NT2/D1 (cell line): ENCODE results near the gene TUT4.

Source experiments
- SUZ12 ChIP-seq: IDR thresholded peaks from 2 replicates; pipeline ENCODE4 v1.6.1; 2011; ENCODE audit not compliant: insufficient read length, insufficient read depth; ENCODE audit errors: extremely low read depth
- YY1 ChIP-seq: IDR thresholded peaks from 2 replicates; pipeline ENCODE4 v1.6.1; 2011; ENCODE audit not compliant: insufficient read length, insufficient read depth
- ZNF274 ChIP-seq: IDR thresholded peaks from 2 replicates; pipeline ENCODE4 v1.6.1; 2011; ENCODE audit warnings: mild to moderate bottlenecking, low read depth, low read length

- no peak for TF ChIP-seq SUZ12
- no peak for TF ChIP-seq YY1
- no peak for TF ChIP-seq ZNF274
These were observed 116.1 kb downstream of the TUT4 start for GRCh38 chr1:52436817-52437216.
